Left colon (tissue), 2 donors: ENCODE data around the gene XKR8. TPM values are rescaled to one million over a fixed set of nuclear protein-coding genes. Genes with fewer than 3 reads are reported as not detected.

Experiments used
- ATAC-seq: fragments of 200-7000 bp; cut with Tn5 transposase; one replicate; pipeline ENCODE4 v1.9.1; 2020; ENCODE audit warnings: mild to moderate bottlenecking, moderate library complexity
- DNase-seq, 2 donors: peaks; one replicate each; pipeline ENCODE4 v3.0.0-alpha.2; 2020
- intact Hi-C, 2 donors: fragments of 100-400 bp; cut with DNase I in 1 of 2; cut with micrococcal nuclease in 1 of 2; formaldehyde crosslinking; loops; one replicate each; pipeline versions ENCODE4 v1.11.2 to v1.14.0; 2022; cut with DNase I, micrococcal nuclease
- long read RNA-seq: library from polyadenylated mRNA; unstranded; transcript quantifications from one replicate; pipeline ENCODE4 v2.0.0, GENCODE V29; 2021
- total RNA-seq, 2 donors: library from RNA; stranded (reverse); fragmentation: NEBNext Ultra II Directional; extraction: Animal tissue kit (Norgen Biotek cat#: 25700); gene quantifications; one replicate each; pipeline ENCODE4 v1.2.1, GENCODE V29; 2021
- donor health status: DM: no; HTN: no; CAD: no.
- donor health status: DM: yes; HTN: yes; CAD: no.

The XKR8 gene, protein sequence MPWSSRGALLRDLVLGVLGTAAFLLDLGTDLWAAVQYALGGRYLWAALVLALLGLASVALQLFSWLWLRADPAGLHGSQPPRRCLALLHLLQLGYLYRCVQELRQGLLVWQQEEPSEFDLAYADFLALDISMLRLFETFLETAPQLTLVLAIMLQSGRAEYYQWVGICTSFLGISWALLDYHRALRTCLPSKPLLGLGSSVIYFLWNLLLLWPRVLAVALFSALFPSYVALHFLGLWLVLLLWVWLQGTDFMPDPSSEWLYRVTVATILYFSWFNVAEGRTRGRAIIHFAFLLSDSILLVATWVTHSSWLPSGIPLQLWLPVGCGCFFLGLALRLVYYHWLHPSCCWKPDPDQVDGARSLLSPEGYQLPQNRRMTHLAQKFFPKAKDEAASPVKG
- total RNA-seq: 1 to 10 TPM; 8.4 to 9.9 TPM
- long read RNA-seq, transcript XKR8-201 (3 exons, 2,692 nt): major isoform, 13 of 19 reads
- long read RNA-seq, partial matches to known transcripts: 1 of 19 reads
- long read RNA-seq, other reads (novel, unspliced or antisense): 5 of 19 reads

DNA sequence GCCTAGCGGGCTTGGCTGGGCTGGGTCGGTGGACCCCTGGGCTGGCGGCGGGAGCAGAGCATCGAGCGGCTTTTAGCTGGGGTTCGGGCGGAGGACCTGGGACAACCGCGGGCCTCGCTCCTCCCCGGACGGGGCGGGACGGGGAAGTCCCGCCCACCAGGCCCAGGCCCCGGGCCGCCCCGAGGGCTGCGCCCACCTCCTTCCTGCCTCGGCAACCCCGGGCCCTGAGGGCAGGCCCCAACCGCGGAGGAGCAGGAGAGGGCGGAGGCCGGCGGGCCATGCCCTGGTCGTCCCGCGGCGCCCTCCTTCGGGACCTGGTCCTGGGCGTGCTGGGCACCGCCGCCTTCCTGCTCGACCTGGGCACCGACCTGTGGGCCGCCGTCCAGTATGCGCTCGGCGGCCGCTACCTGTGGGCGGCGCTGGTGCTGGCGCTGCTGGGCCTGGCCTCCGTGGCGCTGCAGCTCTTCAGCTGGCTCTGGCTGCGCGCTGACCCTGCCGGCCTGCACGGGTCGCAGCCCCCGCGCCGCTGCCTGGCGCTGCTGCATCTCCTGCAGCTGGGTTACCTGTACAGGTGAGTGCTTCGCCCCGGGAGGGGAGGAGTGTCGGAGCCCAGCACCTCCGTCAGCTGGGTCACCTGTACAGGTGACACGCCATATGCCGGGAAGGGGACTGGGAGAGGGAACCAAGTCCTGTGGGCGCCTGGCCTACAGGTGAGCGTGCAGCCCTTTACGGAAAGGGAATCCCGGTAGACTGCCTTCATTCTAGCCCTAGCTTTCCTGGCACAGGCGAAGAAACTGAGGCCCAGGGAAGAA lies at the start of gene XKR8:
Gene XKR8, plus strand, starts transcription at position 182 of the 812 bp plus-strand sequence. Its CDS starts 97 bp downstream, at position 279.
- ATAC-seq (peak; percentile 92), DNase-seq (peak; percentile 80 to 87)
- intact Hi-C loops: no loop called here

DNA sequence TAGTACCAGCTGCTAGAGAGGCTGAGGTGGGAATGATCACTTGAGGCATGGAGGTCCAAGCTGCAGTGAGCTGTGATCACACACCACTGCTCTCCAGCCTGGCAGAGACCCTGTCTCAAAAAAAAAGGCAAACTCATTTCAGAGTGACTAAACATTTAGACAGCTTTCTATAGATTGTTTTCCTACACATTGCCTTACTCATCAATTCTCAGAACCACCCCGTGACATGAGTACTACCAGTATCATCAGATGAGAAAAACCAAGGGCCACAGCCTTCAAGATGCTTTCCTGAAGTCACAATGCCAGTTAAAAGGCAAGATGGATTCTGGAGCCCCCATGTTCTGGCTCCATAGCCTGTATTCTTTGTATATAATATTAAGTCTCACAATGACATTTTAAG lies 47.3 kb upstream of the XKR8 start:
- ATAC-seq (no peak), DNase-seq (no peak)
- intact Hi-C loops: no loop called here

DNA sequence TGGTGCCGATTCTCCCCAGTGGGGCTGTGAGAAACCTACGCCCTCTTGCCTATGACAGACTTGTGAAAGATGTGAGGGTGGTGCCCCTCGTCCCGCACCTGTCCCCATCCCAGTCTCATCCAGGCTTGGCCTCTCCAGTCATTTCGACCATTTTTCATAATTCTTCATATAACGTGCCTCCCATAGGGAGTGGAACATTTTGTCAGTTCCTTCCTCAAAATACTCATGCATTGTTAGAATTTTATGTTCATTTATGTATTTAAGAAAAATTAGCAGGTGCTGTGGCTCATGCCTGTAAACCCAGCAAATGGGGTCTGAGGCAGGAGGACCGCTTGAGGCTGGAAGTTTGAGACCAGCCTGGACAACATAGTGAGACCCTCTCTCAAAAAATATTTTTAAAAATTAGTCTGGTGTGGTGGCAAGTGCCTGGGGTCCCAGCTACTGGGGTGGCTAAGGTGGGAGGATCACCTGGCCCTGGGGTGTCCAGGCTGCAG lies 44.6 kb upstream of the XKR8 start:
- intact Hi-C loops: no loop called here
- no peak for ATAC-seq

DNA sequence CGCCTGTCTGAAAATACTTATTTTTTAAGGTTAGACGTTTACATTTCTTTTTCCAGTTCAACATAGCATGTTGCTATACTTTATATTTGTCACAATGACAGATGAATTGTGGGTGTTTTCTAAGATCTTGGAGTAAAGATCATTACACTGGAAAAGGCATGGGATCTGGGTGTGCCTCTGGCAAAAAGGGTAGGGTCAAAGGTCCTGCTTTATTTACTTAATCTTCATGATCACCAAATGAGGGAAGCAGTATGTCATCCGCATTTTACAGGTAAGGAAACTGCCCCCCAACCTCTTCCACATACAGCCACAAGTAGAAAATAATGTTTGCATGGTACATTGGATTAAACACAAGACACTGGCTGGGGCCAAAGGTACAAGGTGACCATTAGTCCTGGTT lies 37.5 kb upstream of the XKR8 start:
- DNase-seq (no peak), ATAC-seq (peak; percentile 97)
- intact Hi-C loops: no loop called here

More for the DNA sequence above, 44.6 kb upstream of the XKR8 start:
- DNase-seq: no peak

DNA sequence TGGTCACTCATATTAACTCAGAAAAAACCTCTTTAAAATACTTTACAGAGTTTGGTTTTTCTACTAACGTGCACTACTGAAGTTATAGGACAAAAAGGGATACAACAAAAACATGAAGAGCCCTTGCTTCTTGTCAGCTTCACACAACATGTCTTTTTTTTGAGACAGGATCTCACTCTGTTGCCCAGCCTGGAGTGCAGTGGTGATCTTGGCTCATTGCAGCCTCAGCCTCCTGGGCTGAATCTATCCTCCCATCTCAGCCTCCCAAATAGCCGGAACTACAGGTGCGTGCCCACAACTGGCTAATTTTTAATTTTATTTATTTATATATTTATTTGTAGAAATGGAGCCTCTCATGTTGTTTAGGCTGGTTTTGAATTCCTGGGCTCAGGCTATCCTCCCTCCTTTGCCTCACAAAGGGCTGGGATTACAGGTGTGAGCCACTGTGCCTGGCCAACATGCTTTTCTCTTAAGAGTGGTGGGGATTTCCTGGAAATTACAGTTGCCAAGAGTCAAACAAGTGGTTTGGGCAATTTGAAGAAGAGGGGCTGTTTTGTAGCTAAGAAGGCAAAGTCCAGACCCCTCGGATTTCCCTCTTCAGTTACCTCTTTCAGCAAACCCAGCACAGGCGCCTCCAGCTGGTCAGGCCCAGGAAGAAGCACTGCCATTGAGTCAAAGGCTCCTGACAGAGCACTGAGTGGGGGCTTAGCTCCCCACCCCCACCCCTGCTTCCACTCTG lies 31.4 kb upstream of the XKR8 start:
- DNase-seq (no peak), ATAC-seq (no peak)
- intact Hi-C loops: no loop called here

DNA sequence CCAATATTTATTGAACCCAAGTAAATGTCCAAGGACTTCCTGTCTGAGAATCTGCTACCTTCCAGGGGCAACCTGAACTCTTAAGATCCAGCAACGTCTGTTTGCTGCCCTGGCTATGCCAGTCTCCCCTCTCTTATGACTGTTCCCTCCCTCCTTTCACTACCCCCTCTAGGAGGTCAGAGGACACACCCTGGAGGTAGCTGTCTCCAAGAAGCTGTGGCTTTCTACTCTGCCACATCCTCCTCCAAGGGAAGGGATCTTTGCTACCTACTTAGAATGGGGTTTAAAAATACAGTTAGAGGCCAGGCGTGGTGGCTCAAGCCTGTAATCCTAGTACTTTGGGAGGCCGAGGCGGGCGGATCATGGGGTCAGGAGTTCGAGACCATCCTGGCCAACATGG lies 28.6 kb upstream of the XKR8 start:
- intact Hi-C loops: no loop called here
- ATAC-seq: no peak
- DNase-seq: no peak

DNA sequence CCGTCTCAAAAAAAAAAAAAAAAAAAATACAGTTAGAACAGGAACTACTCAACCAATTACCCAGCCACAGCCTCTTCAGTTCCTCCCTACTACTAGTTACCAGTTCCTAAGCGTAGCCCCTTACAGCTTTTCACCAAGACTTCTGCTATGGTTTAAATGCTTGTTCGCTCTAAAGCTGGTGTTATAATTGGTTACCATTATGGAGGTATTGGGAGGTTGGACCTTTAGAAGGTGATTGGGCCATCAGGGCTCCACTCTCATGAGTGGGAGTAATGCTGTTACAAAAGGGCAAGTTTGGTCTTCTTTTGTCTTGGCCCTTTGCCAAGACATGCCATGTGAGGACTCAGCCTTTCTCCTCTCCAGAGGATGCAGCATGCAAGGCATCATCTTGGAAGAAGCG lies 28.0 kb upstream of the XKR8 start:
- intact Hi-C loops: no loop called here
- DNase-seq: no peak
- no peak for ATAC-seq

DNA sequence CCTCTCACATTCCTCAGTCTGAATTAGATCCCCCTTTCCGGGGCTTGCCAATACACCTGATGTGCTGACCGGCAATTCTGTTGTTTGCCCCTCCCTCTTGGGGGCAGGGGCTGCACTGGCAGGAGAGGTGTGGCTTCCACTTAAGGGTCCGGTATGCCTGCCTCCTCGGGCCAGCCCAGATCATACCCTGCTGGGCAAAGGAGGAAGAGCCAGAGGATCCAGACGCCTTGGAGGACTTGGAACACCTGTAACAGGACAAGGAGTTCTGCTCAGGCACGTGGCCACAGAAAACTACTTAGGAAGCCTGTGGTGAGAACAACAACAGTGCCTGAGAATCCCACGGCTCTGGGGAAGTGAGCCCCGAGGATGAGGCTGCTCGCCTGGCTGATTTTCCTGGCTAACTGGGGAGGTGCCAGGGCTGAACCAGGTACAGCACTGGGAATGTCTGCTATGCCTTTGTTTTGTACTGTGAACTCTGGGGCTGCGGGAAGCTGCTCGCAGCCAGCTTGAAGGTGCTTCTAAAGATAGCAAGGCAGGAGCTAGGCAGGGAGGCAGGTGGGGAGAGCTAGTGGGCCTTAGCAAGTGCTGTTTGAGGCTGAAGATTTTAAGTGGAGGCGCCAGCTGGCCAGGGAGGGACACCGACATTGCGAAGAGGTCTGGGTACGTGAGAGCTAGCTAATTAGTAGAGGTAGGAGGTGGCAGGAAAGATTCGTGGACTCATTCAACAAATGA lies 24.8 kb upstream of the XKR8 start, which contains the start of gene SMPDL3B:
Gene SMPDL3B, plus strand, starts transcription at position 183 of the 732 bp plus-strand sequence. Its CDS starts 184 bp downstream, at position 367.
- DNase-seq (peak; percentile 79 to 84), ATAC-seq (peak; percentile 96)
- intact Hi-C loops: no loop called here

DNA sequence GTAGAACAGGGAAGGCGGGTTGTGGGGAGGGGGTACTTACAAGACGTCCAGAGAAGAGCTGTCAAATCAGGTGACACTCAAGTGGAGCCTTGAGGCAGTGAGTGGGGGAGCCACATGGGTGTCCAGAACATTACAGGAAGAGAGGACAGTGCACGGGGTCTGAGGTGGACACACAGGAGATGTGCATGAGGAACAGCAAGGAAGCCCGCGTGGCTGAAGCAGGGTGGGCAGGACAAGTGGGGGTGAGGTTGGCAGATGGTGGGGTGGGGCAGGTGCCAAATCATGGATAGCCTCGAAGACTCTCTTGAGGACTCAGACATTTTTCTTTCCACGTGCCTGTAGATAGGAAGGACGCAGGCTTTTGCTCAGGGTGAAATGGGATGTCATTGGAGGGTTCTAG lies 24.1 kb upstream of the XKR8 start:
- ATAC-seq (peak; percentile 30), DNase-seq (peak in 1 of 2 donors; percentile 21)
- intact Hi-C loops: no loop called here

DNA sequence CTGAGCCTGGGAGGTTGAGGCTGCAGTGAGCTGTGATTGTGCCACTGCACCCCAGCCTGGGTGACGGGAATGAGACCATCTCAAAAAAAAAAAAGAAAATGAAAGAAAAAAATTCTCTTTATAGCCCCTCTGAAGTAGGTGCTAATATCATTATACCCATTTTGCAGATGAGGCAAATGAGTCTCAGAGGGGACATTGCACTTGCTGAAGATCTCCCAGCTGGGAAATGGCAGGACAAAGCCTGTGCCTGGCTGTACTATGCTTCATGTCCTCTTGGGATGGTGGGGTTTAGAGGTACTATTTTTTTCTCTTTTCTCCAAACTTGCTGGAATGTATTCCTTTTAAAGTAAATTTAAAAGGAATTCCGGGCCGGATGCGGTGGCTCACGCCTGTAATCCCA lies 23.4 kb upstream of the XKR8 start:
- ATAC-seq (no peak), DNase-seq (no peak)

DNA sequence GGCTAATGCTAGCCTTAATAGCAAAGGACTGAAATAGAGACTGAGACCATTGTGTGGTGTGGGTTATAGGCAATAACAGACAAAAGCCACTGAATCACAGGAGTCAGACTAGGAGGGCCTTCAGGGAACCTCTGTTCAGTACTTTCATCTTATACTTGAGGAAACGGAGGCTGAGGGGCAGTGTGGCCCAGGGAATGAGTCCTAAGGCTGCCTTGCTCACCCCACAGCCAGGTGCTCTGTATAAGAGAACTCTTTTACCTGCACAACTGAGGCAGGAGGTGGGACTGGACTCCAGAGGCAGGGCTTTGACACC lies 22.3 kb upstream of the XKR8 start:
- DNase-seq (no peak), ATAC-seq (no peak)
- intact Hi-C loops: no loop called here

More for the DNA sequence above, 23.4 kb upstream of the XKR8 start:
- intact Hi-C loops: no loop called here

DNA sequence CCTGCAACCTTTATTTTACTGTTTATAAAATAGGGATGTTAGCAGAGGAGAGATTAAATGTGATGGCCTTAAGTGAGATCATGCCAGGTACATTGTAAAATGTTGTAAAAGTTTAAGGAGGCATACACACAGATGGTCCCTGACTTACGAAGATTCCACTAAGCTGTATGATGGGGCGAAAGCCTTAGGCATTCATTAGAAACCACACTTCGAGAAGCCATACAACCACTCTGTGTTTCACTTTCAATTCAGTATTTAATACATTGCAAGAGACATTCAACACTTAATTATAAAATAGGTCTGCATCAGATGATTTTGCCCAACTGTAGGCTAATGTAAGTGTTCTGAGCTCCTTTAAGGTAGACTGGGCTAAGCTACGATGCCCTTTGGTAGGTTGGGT lies 21.3 kb upstream of the XKR8 start:
- DNase-seq: no peak
- intact Hi-C loops: no loop called here
- ATAC-seq: no peak

DNA sequence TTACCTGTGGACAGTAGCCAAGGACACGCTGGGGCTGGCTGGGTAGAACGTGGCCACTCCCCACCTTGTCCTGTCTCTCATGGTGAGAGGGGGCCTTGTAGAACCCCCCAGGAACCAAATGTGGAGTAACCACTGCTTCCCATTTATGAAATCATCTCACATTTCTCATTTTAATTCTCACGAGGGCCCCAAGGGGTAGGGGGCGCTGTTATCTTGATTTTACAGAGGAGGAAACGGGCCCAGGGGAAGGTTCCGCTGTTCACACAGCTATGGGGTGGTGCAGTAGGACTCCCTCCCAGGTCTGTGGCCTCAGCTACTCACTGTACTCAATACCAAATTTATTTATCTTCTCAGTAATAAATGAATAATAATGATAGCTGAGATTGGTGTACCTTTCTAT lies 19.5 kb upstream of the XKR8 start:
- intact Hi-C loops: no loop called here
- DNase-seq (peak; percentile 39 to 66), ATAC-seq (peak; percentile 41)

DNA sequence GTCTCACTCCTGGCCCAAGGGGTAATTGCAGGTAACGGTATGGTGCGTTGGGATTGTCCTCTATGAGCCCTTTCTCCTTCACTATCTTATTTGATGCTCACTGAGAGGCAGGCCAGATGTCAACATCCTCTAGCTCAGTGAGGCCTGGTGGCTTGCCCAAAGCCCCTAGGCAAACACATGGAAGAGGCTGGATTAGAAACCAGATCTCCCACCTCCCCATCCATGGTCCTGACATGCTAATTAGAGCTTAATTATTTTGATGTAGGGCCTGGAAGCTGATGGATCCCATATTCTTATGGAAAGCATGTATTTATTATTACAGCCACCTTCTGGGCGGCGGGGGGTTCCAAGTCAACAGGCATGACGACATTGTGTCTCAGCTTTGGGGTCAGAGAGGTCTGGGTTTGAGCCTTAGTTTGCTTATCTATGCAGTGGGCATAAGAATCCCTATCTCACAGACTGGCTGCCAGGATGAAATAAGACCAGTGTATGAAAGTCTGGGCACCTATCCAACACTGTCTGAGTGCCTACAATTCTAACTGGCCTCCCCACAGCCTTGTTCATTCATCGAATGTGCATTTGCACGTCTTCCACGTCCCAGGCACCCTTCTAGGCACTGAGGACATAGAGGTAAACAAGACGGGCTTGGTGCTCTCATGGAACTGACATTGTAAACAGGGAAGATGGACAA lies 18.8 kb upstream of the XKR8 start:
- ATAC-seq (no peak), DNase-seq (no peak)
- intact Hi-C loops: no loop called here

DNA sequence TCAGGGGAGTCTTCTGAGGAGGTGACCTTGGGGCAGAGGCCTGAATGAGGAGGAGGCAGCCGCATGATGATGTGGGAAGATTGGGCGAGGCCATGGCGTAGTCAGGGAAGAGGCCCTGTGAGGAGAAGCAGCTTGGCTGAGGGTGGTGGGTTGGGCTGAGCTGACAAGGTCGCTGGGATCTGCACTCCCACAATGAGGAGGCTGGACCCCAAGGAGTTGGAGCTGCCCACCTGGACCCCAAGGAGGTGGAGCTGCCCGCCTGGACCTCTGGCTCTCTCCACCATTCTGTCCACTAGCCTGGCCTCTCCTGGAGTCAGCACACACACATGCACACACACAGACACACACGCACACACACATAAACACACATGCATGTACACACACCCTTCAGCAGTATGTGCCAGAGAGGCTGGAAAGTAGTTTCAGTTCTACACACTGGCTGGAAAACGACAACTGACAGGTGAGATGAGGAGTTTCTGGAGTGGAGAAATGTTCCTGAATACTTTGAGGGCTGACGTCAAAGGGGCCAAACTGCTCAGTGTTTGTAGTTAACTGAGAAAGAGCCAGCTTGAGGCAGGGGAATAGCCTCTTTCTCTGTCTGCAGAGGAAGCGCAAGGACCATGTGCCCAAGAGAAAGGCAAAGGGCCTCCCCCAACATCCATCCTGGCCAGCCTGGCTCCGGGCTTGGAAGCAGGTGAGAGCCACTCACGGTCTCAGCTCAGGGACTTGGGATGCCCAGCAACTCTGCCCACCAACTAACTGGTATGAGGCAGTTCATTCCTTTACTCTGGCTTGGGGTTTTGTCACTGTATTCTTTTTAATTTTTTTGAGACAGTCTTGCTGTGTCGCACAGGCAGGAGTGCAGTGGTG lies 17.9 kb upstream of the XKR8 start:
- ATAC-seq (no peak), DNase-seq (no peak)
- intact Hi-C loops: no loop called here

DNA sequence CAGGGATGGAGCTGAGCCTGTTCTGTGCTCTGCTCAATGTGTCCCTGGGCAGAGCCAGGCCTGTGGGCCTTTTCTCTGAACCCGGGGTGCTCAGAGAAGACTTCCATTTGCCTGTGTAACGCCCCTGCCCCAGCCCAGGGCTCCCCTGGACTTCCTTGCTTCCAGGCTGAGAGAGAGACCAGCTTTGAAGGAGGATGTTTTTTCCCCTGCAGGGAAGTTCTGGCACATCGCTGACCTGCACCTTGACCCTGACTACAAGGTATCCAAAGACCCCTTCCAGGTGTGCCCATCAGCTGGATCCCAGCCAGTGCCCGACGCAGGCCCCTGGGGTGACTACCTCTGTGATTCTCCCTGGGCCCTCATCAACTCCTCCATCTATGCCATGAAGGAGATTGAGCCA lies 14.8 kb upstream of the XKR8 start:
- intact Hi-C loops: no loop called here
- ATAC-seq: no peak
- DNase-seq: no peak

DNA sequence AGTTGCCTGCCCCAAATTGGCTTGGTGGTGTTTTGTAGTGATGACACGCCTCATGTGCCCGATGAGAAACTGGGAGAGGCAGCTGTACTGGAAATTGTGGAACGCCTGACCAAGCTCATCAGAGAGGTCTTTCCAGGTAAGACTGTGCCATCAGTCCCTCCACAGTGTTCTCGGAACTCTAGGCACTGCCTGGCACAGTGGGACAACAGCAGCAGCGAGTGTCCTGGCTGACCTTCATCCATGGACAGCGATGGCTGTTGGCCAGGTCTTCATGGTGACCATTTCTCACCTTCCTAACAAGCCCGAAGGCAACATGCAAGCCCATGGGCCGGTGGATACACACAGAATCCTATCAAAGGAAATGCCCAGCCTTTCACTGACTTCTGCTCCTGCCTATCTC lies 10.7 kb upstream of the XKR8 start:
- no peak for ATAC-seq
- intact Hi-C loops: no loop called here
- DNase-seq: no peak
